GM18498 (cell line): ENCODE results near the gene TRUB1.

Source experiments
- ATAC-seq: cut with Tn5 transposase; IDR thresholded peaks from one replicate; pipeline ENCODE4 v1.9.1; 2021; ENCODE audit warnings: mild to moderate bottlenecking, moderate library complexity; ENCODE audit not compliant: unreplicated experiment

Gene TRUB1

GRCh38 chr10:114974625-114975024 lies 36.6 kb downstream of the TRUB1 start:
- no peak for ATAC-seq

- ATAC-seq, result no peak
Observed at GRCh38 chr10:114975091-114975490, 37.1 kb downstream of the TRUB1 start.

GRCh38 chr10:114982989-114983388 lies 45.0 kb downstream of the TRUB1 start:
- no peak for ATAC-seq

- ATAC-seq, result no peak
Observed at GRCh38 chr10:114987995-114988394, 50.0 kb downstream of the TRUB1 start.

- no peak for ATAC-seq
Observed at GRCh38 chr10:114990586-114990985, 52.6 kb downstream of the TRUB1 start.

GRCh38 chr10:114990991-114991390 lies 53.0 kb downstream of the TRUB1 start:
- no peak for ATAC-seq

- no peak for ATAC-seq
Observed at GRCh38 chr10:114992189-114992775, 54.3 kb downstream of the TRUB1 start.

- ATAC-seq, result no peak
Observed at GRCh38 chr10:114995468-114996247, 57.7 kb downstream of the TRUB1 start.

GRCh38 chr10:114996542-114996941 lies 58.5 kb downstream of the TRUB1 start:
- ATAC-seq, result no peak

- ATAC-seq, result no peak
Observed at GRCh38 chr10:114998993-114999392, 61.0 kb downstream of the TRUB1 start.

GRCh38 chr10:115001506-115002381 lies 63.7 kb downstream of the TRUB1 start:
- peak; percentile 76 for ATAC-seq

GRCh38 chr10:115003396-115003795 lies 65.4 kb downstream of the TRUB1 start:
- no peak for ATAC-seq

GRCh38 chr10:115004236-115004862 lies 66.4 kb downstream of the TRUB1 start:
- no peak for ATAC-seq

- no peak for ATAC-seq
Observed at GRCh38 chr10:115005771-115006170, 67.8 kb downstream of the TRUB1 start.

- no peak for ATAC-seq
Observed at GRCh38 chr10:115018185-115018931, 80.4 kb downstream of the TRUB1 start.

- no peak for ATAC-seq
Observed at GRCh38 chr10:115020449-115020848, 82.5 kb downstream of the TRUB1 start.

GRCh38 chr10:115022733-115023132 lies 84.7 kb downstream of the TRUB1 start:
- peak; percentile 76 for ATAC-seq

GRCh38 chr10:115023715-115024114 lies 85.7 kb downstream of the TRUB1 start:
- no peak for ATAC-seq

GRCh38 chr10:115024371-115024770 lies 86.4 kb downstream of the TRUB1 start:
- no peak for ATAC-seq

- ATAC-seq, result no peak
Observed at GRCh38 chr10:115026056-115026745, 88.2 kb downstream of the TRUB1 start.
